ENCODE measurements around the gene NFATC4.

NFATC4 gene

GRCh38 chr14:24426912-24427536 is 59.0 kb downstream of the NFATC4 start:
- TF ChIP-seq, protein P1, sequence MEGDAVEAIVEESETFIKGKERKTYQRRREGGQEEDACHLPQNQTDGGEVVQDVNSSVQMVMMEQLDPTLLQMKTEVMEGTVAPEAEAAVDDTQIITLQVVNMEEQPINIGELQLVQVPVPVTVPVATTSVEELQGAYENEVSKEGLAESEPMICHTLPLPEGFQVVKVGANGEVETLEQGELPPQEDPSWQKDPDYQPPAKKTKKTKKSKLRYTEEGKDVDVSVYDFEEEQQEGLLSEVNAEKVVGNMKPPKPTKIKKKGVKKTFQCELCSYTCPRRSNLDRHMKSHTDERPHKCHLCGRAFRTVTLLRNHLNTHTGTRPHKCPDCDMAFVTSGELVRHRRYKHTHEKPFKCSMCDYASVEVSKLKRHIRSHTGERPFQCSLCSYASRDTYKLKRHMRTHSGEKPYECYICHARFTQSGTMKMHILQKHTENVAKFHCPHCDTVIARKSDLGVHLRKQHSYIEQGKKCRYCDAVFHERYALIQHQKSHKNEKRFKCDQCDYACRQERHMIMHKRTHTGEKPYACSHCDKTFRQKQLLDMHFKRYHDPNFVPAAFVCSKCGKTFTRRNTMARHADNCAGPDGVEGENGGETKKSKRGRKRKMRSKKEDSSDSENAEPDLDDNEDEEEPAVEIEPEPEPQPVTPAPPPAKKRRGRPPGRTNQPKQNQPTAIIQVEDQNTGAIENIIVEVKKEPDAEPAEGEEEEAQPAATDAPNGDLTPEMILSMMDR (IDR thresholded peaks at IDR 0.05; ENCODE audit: unreplicated experiment in 3 of 3), result no peak
- Mint-ChIP-seq H3K27ac (peak overlapping the region; percentile 50 to 95 (median 84)), H3K4me1 (peaks cover 31% of the 10 kb centered on the region), H3K4me3 (peak overlapping the region; percentile 72 to 79 (median 75)), H3K36me3 (ENCODE audit: low read depth) (peaks cover 5% of the 10 kb centered on the region), H3K9me3 (no peaks in the 10 kb centered on the region), H3K27me3 (ENCODE audit: low read depth) (peaks cover 3% of the 10 kb centered on the region)

- H3K9me3 Mint-ChIP-seq, result no peaks in the 10 kb centered on the region
- H3K36me3 Mint-ChIP-seq (ENCODE audit: low read depth), result peaks cover 6% of the 10 kb centered on the region
- H3K27me3 Mint-ChIP-seq (ENCODE audit: low read depth), result peaks cover 3% of the 10 kb centered on the region
- H3K4me1 Mint-ChIP-seq, result peaks cover 32% of the 10 kb centered on the region
- peak overlapping the region; percentile 61 to 72 (median 69) for H3K4me3 Mint-ChIP-seq
- TF ChIP-seq, protein P1 (IDR thresholded peaks at IDR 0.05; ENCODE audit: unreplicated experiment in 3 of 3), result no peak
- peak overlapping the region; percentile 60 to 86 (median 84) for H3K27ac Mint-ChIP-seq
These were observed 59.8 kb downstream of the NFATC4 start for GRCh38 chr14:24427537-24428508.

DNA sequence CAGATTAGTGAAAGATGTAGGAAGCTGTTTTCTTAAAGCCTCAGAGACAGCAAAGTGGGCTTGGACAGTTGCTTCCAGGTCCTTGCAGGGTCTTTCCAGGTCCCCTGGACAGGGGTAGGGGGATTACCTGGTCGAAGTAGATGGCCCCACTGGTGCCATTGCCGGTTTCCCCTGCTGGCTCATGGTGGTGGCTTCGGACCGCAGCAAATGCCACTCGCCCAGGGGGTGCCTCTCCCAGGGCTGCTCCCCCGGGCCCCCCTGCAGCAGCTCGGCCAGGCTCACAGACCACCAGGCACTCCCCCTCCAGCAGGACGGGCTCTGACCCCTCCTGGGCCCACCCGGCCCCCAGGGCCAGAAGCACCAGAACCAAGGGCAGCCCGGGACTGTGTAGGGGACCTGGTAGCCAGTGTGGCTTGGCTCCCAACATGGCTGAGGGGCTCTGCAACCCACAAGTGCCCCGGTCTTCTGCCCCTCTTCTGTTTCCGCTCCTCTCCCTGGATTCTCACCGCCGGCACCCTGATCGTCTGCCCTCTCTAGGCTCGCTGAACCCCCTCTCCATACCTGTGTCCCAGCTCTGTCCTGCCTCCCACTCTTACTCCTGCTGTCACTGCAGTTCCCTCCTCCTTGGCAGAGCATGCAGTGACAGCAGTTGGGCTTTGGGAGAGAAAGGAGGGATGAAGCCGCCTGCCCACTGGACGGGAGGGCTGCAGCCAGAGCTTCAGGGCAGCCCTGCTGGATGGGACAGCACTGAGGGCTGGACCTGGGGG is 60.8 kb downstream of the NFATC4 start:
- Mint-ChIP-seq H3K4me1 (peaks cover 41% of the 10 kb centered on the region), H3K36me3 (ENCODE audit: low read depth) (peaks cover 16% of the 10 kb centered on the region), H3K4me3 (peak overlapping the region; percentile 87 to 91 (median 90)), H3K9me3 (no peaks in the 10 kb centered on the region), H3K27ac (peak overlapping the region; percentile 98 to 99 (median 99)), H3K27me3 (ENCODE audit: low read depth) (peaks cover 3% of the 10 kb centered on the region)
- TF ChIP-seq, protein P1 (IDR thresholded peaks at IDR 0.05; ENCODE audit: unreplicated experiment in 3 of 3), result no peak
